ENCODE measurements around the gene MAD1L1.

DNA sequence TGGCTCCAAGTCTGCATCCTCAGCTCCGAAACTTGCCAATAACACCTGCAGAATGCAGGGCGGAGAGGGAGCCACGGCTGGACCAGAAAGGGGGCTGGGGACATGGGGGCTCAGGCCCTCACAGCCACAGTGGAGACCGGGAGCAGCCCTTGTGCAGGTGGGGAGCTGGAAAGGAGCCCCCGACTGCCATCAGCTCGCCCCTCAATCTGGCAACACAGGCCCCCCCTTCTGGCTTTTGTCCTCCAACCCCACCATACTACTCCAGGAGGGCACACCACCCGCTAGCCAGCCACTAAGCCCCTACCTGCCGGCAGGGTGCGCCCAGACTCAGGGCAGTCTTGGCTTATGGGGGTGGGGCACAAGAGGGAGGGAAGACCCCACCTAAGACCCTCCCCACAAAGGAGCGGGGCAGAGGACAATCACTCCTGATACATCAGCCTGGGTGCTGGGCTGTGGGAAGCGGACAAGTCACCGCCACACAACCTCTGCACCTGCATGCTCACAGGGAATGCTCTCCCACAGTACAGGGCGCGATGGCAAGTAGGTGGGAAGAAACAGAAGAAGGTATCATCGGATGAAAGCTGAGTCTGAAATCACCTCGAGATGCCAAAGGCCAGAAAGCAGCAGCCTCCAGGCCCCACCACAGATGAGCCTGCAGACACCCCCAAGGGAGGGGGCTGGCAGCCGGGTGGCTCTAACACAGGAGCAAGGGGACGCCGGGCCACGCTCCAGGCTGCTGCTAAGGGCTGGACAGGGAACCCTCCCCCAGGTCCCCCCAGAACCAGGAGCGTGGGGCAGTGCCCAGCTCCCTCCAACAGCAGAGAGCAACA is 297.4 kb downstream of the MAD1L1 start:
- TF ChIP-seq PATZ1 (CRISPR knock-in tag; IDR thresholded peaks at IDR 0.05; ENCODE audit: borderline replicate concordance) (no peak), RARB (CRISPR knock-in tag; IDR thresholded peaks at IDR 0.05) (no peak), ARNTL (CRISPR knock-in tag; IDR thresholded peaks at IDR 0.05; ENCODE audit: borderline replicate concordance, low read depth) (no peak), ISL1 (CRISPR knock-in tag; IDR thresholded peaks at IDR 0.05) (no peak), TOX (CRISPR knock-in tag; IDR thresholded peaks at IDR 0.05; ENCODE audit: borderline replicate concordance) (no peak), ZNF565 (CRISPR knock-in tag; conservative IDR thresholded peaks at IDR 0.05; ENCODE audit: low read depth) (no peak), ZFP30 (CRISPR knock-in tag; IDR thresholded peaks at IDR 0.05) (no peak), ZNF70 (CRISPR knock-in tag; IDR thresholded peaks at IDR 0.05) (no peak), BACH2 (CRISPR knock-in tag; IDR thresholded peaks at IDR 0.05; ENCODE audit: borderline replicate concordance) (no peak), OSR1 (CRISPR knock-in tag; IDR thresholded peaks at IDR 0.05) (no peak), CSDC2 (CRISPR knock-in tag; IDR thresholded peaks at IDR 0.05) (no peak), SNAI2 (CRISPR knock-in tag; IDR thresholded peaks at IDR 0.05) (no peak)
- TF ChIP-seq, protein P1, sequence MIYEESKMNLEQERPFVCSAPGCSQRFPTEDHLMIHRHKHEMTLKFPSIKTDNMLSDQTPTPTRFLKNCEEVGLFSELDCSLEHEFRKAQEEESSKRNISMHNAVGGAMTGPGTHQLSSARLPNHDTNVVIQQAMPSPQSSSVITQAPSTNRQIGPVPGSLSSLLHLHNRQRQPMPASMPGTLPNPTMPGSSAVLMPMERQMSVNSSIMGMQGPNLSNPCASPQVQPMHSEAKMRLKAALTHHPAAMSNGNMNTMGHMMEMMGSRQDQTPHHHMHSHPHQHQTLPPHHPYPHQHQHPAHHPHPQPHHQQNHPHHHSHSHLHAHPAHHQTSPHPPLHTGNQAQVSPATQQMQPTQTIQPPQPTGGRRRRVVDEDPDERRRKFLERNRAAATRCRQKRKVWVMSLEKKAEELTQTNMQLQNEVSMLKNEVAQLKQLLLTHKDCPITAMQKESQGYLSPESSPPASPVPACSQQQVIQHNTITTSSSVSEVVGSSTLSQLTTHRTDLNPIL (CRISPR knock-in tag; IDR thresholded peaks at IDR 0.05; ENCODE audit: low read depth) = no peak
- TF ChIP-seq, protein P2, sequence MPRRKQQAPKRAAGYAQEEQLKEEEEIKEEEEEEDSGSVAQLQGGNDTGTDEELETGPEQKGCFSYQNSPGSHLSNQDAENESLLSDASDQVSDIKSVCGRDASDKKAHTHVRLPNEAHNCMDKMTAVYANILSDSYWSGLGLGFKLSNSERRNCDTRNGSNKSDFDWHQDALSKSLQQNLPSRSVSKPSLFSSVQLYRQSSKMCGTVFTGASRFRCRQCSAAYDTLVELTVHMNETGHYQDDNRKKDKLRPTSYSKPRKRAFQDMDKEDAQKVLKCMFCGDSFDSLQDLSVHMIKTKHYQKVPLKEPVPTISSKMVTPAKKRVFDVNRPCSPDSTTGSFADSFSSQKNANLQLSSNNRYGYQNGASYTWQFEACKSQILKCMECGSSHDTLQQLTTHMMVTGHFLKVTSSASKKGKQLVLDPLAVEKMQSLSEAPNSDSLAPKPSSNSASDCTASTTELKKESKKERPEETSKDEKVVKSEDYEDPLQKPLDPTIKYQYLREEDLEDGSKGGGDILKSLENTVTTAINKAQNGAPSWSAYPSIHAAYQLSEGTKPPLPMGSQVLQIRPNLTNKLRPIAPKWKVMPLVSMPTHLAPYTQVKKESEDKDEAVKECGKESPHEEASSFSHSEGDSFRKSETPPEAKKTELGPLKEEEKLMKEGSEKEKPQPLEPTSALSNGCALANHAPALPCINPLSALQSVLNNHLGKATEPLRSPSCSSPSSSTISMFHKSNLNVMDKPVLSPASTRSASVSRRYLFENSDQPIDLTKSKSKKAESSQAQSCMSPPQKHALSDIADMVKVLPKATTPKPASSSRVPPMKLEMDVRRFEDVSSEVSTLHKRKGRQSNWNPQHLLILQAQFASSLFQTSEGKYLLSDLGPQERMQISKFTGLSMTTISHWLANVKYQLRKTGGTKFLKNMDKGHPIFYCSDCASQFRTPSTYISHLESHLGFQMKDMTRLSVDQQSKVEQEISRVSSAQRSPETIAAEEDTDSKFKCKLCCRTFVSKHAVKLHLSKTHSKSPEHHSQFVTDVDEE (CRISPR knock-in tag; IDR thresholded peaks at IDR 0.05) = no peak

Measured in SK-N-SH treated with all-trans-retinoic acid at 6 μM for 48 hours (cell line).